Measurements from ENCODE around the gene UGT2A2.

UGT2A2 gene

DNA sequence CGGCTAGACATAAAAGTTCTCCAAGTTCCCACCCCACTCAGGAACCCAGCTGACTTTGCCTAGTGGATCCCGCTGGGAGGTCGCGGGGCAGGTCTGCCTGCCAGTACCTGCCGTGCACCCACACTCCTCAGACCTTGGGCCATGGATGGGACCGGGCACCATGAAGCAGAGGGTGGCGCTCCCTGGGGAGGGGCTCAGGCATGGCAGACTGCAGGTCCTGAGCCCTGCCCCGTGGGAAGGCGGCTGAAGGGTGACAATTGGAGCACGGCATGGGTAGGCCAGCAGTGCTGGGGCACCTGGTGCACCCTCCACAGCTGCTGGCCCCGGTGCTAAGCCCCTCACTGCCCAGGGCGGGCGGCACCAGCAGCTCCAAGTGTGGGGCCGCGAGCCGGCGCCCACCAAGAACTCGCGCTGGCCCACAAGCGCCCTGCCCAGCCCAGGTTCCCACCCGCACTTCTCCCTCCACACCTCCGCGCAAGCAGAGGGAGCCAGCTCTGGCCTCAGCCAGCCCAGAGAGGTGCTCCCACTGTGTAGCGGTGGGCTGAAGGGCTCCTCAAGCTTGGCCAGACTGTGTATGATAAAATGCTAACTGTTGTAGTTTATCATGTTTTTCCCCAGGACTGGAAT, 63.1 kb downstream of the UGT2A2 start:
- Histone ChIP-seq H3K27me3 (ENCODE audit: insufficient read depth, low read length, poor library complexity, severe bottlenecking) (no peaks in the 10 kb centered on the region), H4K20me1 (ENCODE audit: insufficient read depth, low read length, poor library complexity, severe bottlenecking) (no peaks in the 10 kb centered on the region), H2AFZ (ENCODE audit: low read length) (no peak overlapping the region), H3F3A (ENCODE audit: low read depth) (no peaks in the 10 kb centered on the region), H3K4me2 (ENCODE audit: low read depth, low read length, poor library complexity, severe bottlenecking) (no peak overlapping the region), H3K9ac (ENCODE audit: low read depth, low read length, poor library complexity, severe bottlenecking) (no peak overlapping the region), H3K79me2 (ENCODE audit: insufficient read depth, low read length) (no peaks in the 10 kb centered on the region), H3K9me2 (replicated peaks; ENCODE audit: low read depth, low read length) (no peaks in the 10 kb centered on the region), H3K9me3 (ENCODE audit: insufficient read depth, low read depth, low read length) (no peaks in the 10 kb centered on the region), H3K4me1 (ENCODE audit: insufficient read depth, low read length, poor library complexity, severe bottlenecking) (no peaks in the 10 kb centered on the region), H3K4me3 (ENCODE audit: low read length, poor library complexity, severe bottlenecking) (no peak overlapping the region), H3K36me3 (ENCODE audit: insufficient read depth, low read length) (no peaks in the 10 kb centered on the region)
- no peak for TF ChIP-seq EZH2phosphoT487 (IDR thresholded peaks at IDR 0.05; ENCODE audit: borderline replicate concordance)
- TF ChIP-seq, protein P1, sequence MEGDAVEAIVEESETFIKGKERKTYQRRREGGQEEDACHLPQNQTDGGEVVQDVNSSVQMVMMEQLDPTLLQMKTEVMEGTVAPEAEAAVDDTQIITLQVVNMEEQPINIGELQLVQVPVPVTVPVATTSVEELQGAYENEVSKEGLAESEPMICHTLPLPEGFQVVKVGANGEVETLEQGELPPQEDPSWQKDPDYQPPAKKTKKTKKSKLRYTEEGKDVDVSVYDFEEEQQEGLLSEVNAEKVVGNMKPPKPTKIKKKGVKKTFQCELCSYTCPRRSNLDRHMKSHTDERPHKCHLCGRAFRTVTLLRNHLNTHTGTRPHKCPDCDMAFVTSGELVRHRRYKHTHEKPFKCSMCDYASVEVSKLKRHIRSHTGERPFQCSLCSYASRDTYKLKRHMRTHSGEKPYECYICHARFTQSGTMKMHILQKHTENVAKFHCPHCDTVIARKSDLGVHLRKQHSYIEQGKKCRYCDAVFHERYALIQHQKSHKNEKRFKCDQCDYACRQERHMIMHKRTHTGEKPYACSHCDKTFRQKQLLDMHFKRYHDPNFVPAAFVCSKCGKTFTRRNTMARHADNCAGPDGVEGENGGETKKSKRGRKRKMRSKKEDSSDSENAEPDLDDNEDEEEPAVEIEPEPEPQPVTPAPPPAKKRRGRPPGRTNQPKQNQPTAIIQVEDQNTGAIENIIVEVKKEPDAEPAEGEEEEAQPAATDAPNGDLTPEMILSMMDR (conservative IDR thresholded peaks at IDR 0.05; ENCODE audit: low read length): no peak

- no peak overlapping the region for H3K4me2 ChIP-seq (ENCODE audit: low read depth, low read length, poor library complexity, severe bottlenecking)
- no peaks in the 10 kb centered on the region for H3K27me3 ChIP-seq (ENCODE audit: insufficient read depth, low read length, poor library complexity, severe bottlenecking)
- H3K4me3 ChIP-seq (ENCODE audit: low read length, poor library complexity, severe bottlenecking): no peak overlapping the region
- H3K4me1 ChIP-seq (ENCODE audit: insufficient read depth, low read length, poor library complexity, severe bottlenecking): no peaks in the 10 kb centered on the region
- H3K36me3 ChIP-seq (ENCODE audit: insufficient read depth, low read length): no peaks in the 10 kb centered on the region
- no peaks in the 10 kb centered on the region for H4K20me1 ChIP-seq (ENCODE audit: insufficient read depth, low read length, poor library complexity, severe bottlenecking)
- TF ChIP-seq, protein P1 (conservative IDR thresholded peaks at IDR 0.05; ENCODE audit: low read length): no peak
- no peak for TF ChIP-seq EZH2phosphoT487 (IDR thresholded peaks at IDR 0.05; ENCODE audit: borderline replicate concordance)
- H2AFZ ChIP-seq (ENCODE audit: low read length): no peak overlapping the region
- H3K9me3 ChIP-seq (ENCODE audit: insufficient read depth, low read depth, low read length): no peaks in the 10 kb centered on the region
- no peaks in the 10 kb centered on the region for H3K79me2 ChIP-seq (ENCODE audit: insufficient read depth, low read length)
- no peaks in the 10 kb centered on the region for H3F3A ChIP-seq (ENCODE audit: low read depth)
- no peaks in the 10 kb centered on the region for H3K9me2 ChIP-seq (replicated peaks; ENCODE audit: low read depth, low read length)
- H3K9ac ChIP-seq (ENCODE audit: low read depth, low read length, poor library complexity, severe bottlenecking): no peak overlapping the region
These were observed 70.7 kb downstream of the UGT2A2 start for GRCh38 chr4:69568787-69569186.

- no peaks in the 10 kb centered on the region for H3K36me3 ChIP-seq (ENCODE audit: insufficient read depth, low read length)
- H3K4me1 ChIP-seq (ENCODE audit: insufficient read depth, low read length, poor library complexity, severe bottlenecking): no peaks in the 10 kb centered on the region
- no peak overlapping the region for H3K4me2 ChIP-seq (ENCODE audit: low read depth, low read length, poor library complexity, severe bottlenecking)
- H4K20me1 ChIP-seq (ENCODE audit: insufficient read depth, low read length, poor library complexity, severe bottlenecking): no peaks in the 10 kb centered on the region
- TF ChIP-seq EZH2phosphoT487 (IDR thresholded peaks at IDR 0.05; ENCODE audit: borderline replicate concordance): no peak
- TF ChIP-seq, protein P1 (conservative IDR thresholded peaks at IDR 0.05; ENCODE audit: low read length): no peak
- no peak overlapping the region for H2AFZ ChIP-seq (ENCODE audit: low read length)
- no peak overlapping the region for H3K9ac ChIP-seq (ENCODE audit: low read depth, low read length, poor library complexity, severe bottlenecking)
- no peak overlapping the region for H3K4me3 ChIP-seq (ENCODE audit: low read length, poor library complexity, severe bottlenecking)
- H3F3A ChIP-seq (ENCODE audit: low read depth): no peaks in the 10 kb centered on the region
- H3K27me3 ChIP-seq (ENCODE audit: insufficient read depth, low read length, poor library complexity, severe bottlenecking): no peaks in the 10 kb centered on the region
- H3K9me3 ChIP-seq (ENCODE audit: insufficient read depth, low read depth, low read length): no peaks in the 10 kb centered on the region
- no peaks in the 10 kb centered on the region for H3K9me2 ChIP-seq (replicated peaks; ENCODE audit: low read depth, low read length)
- no peaks in the 10 kb centered on the region for H3K79me2 ChIP-seq (ENCODE audit: insufficient read depth, low read length)
These were observed 76.0 kb downstream of the UGT2A2 start for GRCh38 chr4:69563424-69563823.

Data from Loucy (cell line).